Measurements from ENCODE around the gene SMYD3.

Gene SMYD3

DNA sequence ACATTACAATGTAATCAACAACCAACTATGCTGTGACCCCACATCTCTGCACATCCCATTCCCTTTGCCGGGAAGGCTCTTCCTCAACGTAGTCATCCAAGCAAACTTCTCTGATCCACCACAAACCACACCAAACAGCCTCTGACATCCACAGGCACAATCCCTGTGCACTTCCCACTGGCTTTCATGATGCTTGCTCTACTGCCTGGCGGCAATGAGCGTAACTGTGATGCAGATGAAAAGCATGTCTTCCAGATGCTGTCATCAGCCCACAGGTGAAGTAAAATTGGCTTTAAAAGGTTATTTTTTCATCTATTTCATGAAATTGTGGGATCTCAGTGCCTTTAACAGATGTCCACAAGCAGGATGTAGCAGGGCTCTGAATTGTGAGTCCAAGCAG, 635.2 kb downstream of the SMYD3 start:
- Histone ChIP-seq H2AFZ (ENCODE audit: low read depth, low read length) (no peak overlapping the region), H3K4me2 (ENCODE audit: insufficient read depth, low read length) (no peak overlapping the region), H3K4me1 (ENCODE audit: insufficient read depth, low read length) (no peaks in the 10 kb centered on the region), H3K27me3 (ENCODE audit: insufficient read depth, low read length, poor library complexity) (no peaks in the 10 kb centered on the region), H3K9me3 (ENCODE audit: insufficient read depth, low read length, severe bottlenecking) (no peaks in the 10 kb centered on the region), H3K4me3 (ENCODE audit: low read depth in 1 of 2, low read length in 2 of 2) (no peak overlapping the region), H3K9ac (ENCODE audit: low read depth, low read length) (no peak overlapping the region), H3K79me2 (ENCODE audit: insufficient read depth, low read length) (no peaks in the 10 kb centered on the region), H3K27ac (ENCODE audit: low read length) (no peak overlapping the region), H3K36me3 (ENCODE audit: insufficient read depth, low read length) (no peaks in the 10 kb centered on the region), H4K20me1 (ENCODE audit: insufficient read depth, low read length) (no peaks in the 10 kb centered on the region)
- TF ChIP-seq EZH2 (IDR thresholded peaks at IDR 0.05; ENCODE audit: borderline replicate concordance, low read depth, low read length, severe bottlenecking) (no peak), CTCF (IDR thresholded peaks at IDR 0.05; ENCODE audit: borderline replicate concordance, extremely low read depth, low read length, poor library complexity, severe bottlenecking) (no peak)
- DNase-seq (no peak), ATAC-seq (ENCODE audit: insufficient read depth, low read depth) (no peak)

- no peak for DNase-seq
- H3K4me3 ChIP-seq (ENCODE audit: low read depth in 1 of 2, low read length in 2 of 2) = no peak overlapping the region
- no peaks in the 10 kb centered on the region for H3K9me3 ChIP-seq (ENCODE audit: insufficient read depth, low read length, severe bottlenecking)
- H3K4me2 ChIP-seq (ENCODE audit: insufficient read depth, low read length) = no peak overlapping the region
- no peak for TF ChIP-seq CTCF (IDR thresholded peaks at IDR 0.05; ENCODE audit: borderline replicate concordance, extremely low read depth, low read length, poor library complexity, severe bottlenecking)
- TF ChIP-seq EZH2 (IDR thresholded peaks at IDR 0.05; ENCODE audit: borderline replicate concordance, low read depth, low read length, severe bottlenecking) = no peak
- no peaks in the 10 kb centered on the region for H4K20me1 ChIP-seq (ENCODE audit: insufficient read depth, low read length)
- H3K36me3 ChIP-seq (ENCODE audit: insufficient read depth, low read length) = no peaks in the 10 kb centered on the region
- no peak overlapping the region for H2AFZ ChIP-seq (ENCODE audit: low read depth, low read length)
- no peaks in the 10 kb centered on the region for H3K4me1 ChIP-seq (ENCODE audit: insufficient read depth, low read length)
- H3K9ac ChIP-seq (ENCODE audit: low read depth, low read length) = no peak overlapping the region
- no peaks in the 10 kb centered on the region for H3K79me2 ChIP-seq (ENCODE audit: insufficient read depth, low read length)
- ATAC-seq (ENCODE audit: insufficient read depth, low read depth) = no peak
- H3K27ac ChIP-seq (ENCODE audit: low read length) = no peak overlapping the region
- H3K27me3 ChIP-seq (ENCODE audit: insufficient read depth, low read length, poor library complexity) = no peaks in the 10 kb centered on the region
Observed at GRCh38 chr1:245871191-245871590, 635.9 kb downstream of the SMYD3 start.

DNA sequence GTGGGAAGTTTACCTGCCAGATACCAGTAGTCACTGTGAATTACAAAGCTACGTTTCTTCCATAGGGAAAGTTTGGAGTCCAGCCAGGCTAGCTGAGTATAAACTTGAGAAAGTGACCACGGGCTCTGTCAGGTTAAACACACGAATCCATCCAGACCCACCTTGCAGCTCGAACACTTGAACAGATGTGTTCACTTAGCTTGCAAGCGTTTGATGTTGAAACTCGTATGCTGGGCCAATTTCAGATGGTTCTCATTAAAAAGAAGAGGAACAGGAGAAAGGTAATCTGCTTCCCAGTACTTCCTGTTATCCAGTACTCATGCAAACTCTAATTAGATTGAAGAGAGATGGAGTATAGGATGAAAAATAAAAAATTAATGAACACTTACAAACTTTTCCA, 636.4 kb downstream of the SMYD3 start:
- Histone ChIP-seq H3K36me3 (ENCODE audit: insufficient read depth, low read length) (no peaks in the 10 kb centered on the region), H3K27ac (ENCODE audit: low read length) (no peak overlapping the region), H3K9ac (ENCODE audit: low read depth, low read length) (no peak overlapping the region), H3K9me3 (ENCODE audit: insufficient read depth, low read length, severe bottlenecking) (no peaks in the 10 kb centered on the region), H3K4me2 (ENCODE audit: insufficient read depth, low read length) (no peak overlapping the region), H4K20me1 (ENCODE audit: insufficient read depth, low read length) (no peaks in the 10 kb centered on the region), H3K4me3 (ENCODE audit: low read depth in 1 of 2, low read length in 2 of 2) (no peak overlapping the region), H3K79me2 (ENCODE audit: insufficient read depth, low read length) (no peaks in the 10 kb centered on the region), H3K4me1 (ENCODE audit: insufficient read depth, low read length) (no peaks in the 10 kb centered on the region), H3K27me3 (ENCODE audit: insufficient read depth, low read length, poor library complexity) (no peaks in the 10 kb centered on the region), H2AFZ (ENCODE audit: low read depth, low read length) (no peak overlapping the region)
- DNase-seq = no peak
- no peak for ATAC-seq (ENCODE audit: insufficient read depth, low read depth)
- TF ChIP-seq EZH2 (IDR thresholded peaks at IDR 0.05; ENCODE audit: borderline replicate concordance, low read depth, low read length, severe bottlenecking) (no peak), CTCF (IDR thresholded peaks at IDR 0.05; ENCODE audit: borderline replicate concordance, extremely low read depth, low read length, poor library complexity, severe bottlenecking) (no peak)

DNA sequence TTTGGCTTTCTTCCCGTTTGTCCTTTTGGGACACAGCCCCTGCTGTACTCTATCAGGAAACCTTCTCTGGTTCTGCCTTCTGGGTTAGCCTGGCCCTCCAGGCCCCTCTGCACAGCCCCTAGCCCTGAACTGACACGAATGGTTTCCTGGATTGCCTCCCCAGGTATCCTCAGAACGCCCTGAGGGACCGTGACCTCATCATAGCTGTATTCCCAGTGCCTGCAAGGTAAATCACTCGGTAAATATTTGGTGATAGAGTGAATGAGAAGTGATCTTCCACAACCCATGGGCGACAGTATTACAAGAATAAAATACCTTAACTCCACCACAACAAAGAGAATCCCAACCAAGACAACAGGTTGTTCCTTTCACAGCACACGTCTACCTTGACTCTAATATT, 637.2 kb downstream of the SMYD3 start:
- H3K27me3 ChIP-seq (ENCODE audit: insufficient read depth, low read length, poor library complexity) = no peaks in the 10 kb centered on the region
- no peak overlapping the region for H3K9ac ChIP-seq (ENCODE audit: low read depth, low read length)
- H3K79me2 ChIP-seq (ENCODE audit: insufficient read depth, low read length) = no peaks in the 10 kb centered on the region
- no peaks in the 10 kb centered on the region for H4K20me1 ChIP-seq (ENCODE audit: insufficient read depth, low read length)
- H3K27ac ChIP-seq (ENCODE audit: low read length) = no peak overlapping the region
- no peaks in the 10 kb centered on the region for H3K9me3 ChIP-seq (ENCODE audit: insufficient read depth, low read length, severe bottlenecking)
- H3K4me2 ChIP-seq (ENCODE audit: insufficient read depth, low read length) = no peak overlapping the region
- H2AFZ ChIP-seq (ENCODE audit: low read depth, low read length) = no peak overlapping the region
- no peak for TF ChIP-seq EZH2 (IDR thresholded peaks at IDR 0.05; ENCODE audit: borderline replicate concordance, low read depth, low read length, severe bottlenecking)
- no peak for TF ChIP-seq CTCF (IDR thresholded peaks at IDR 0.05; ENCODE audit: borderline replicate concordance, extremely low read depth, low read length, poor library complexity, severe bottlenecking)
- no peaks in the 10 kb centered on the region for H3K4me1 ChIP-seq (ENCODE audit: insufficient read depth, low read length)
- no peak overlapping the region for H3K4me3 ChIP-seq (ENCODE audit: low read depth in 1 of 2, low read length in 2 of 2)
- no peaks in the 10 kb centered on the region for H3K36me3 ChIP-seq (ENCODE audit: insufficient read depth, low read length)
- ATAC-seq (ENCODE audit: insufficient read depth, low read depth) = no peak
- DNase-seq = no peak

Measured in DND-41 (cell line).